Thyroid gland (tissue), 4 donors: ENCODE results near the gene PMS2.
"Not testable (repeated sequence)": the region's sequence is repeated elsewhere in the genome, so short reads cannot be mapped to it uniquely, and the experiment has no call there.

ENCODE experiments used
- CTCF ChIP-seq, 6 experiments: fragments of 200-600 bp in 3 of 6; fragments of 450-650 bp in 3 of 6; sonication (generic) in 3 of 6; IDR thresholded peaks; one replicate each; pipeline ENCODE4 v1.5.1; 2016 to 2019; ENCODE audit warnings: antibody characterized with exemption in 6 of 6, mild to moderate bottlenecking in 2 of 6, inconsistent platforms in 1 of 6, moderate library complexity in 1 of 6
- POLR2A ChIP-seq, 2 donors: fragments of 450-650 bp; IDR thresholded peaks; one replicate each; pipeline ENCODE4 v1.6.1; 2017; ENCODE audit warnings: antibody characterized with exemption in 2 of 2, mild to moderate bottlenecking in 2 of 2, moderate library complexity in 1 of 2

GRCh38 chr7:5963810-5964209, 45.0 kb downstream of the PMS2 start:
- not testable (repeated sequence) for TF ChIP-seq POLR2A, CTCF (IDR thresholded peaks at IDR 0.05)
